ENCODE results near the gene NPLOC4.
A peak's percentile ranks its signal among the peaks of the same experiment; 100 is the strongest.
"Not testable (repeated sequence)": the region's sequence is repeated elsewhere in the genome, so short reads cannot be mapped to it uniquely, and the experiment has no call there.

Gene NPLOC4

DNA sequence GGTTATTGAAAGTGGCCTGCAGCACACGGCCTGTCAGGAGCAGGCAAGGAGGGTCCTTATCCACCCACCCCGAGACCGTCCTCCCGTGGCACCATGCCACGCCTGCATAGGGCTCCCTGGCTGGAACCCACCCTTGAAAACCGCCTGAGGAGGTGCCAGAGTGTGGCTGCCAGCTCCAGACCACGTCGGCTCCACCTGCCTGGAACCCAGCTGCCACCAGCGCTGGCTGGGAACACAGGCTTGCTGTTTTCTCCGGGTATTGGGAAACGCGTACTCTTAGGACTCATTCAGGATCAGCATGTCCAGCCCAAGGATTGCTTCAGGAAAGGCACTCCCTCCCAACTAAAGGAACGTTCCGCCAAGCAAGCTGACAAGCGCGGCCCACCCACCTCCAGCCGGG is 40.0 kb upstream of the NPLOC4 start:
- 93 to 95% methylated on average over 17 of the region's 17 CpGs for WGBS, 2 experiments
- peaks cover 14% of the 10 kb centered on the region for H3K36me3 ChIP-seq (ENCODE audit: control insufficient read depth, insufficient read depth, low read length)

DNA sequence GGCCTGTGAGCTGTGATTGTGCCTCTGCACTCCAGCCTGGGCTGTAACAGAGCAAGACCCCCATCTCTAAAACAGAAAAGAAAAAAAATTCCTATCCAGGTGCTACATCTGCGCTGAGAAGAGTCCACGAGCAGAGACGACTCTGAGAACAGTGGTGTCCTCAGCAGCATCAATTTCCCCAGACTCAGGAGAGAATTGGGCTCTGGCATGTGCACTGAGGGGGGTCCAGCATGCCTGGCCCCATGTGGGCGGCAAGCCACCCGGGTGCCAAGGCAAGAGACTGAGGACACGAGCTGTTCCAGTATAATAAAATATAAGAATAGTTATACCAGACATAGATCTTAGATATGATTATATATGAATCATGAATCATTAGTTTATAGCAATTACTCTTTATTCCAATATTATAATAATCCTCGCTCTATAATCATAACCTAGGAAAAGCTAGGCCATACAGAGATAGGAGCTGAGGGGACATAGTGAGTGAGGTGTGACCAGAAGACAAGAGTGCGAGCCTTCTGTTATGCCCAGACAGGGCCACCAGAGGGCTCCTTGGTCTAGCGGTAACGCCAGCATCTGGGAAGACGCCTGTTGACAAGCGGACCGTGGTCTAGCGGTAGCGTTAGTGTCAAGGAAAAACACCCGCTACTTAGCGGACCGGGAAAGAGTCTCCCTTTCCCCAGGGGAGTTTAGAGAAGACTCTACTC is 38.8 kb upstream of the NPLOC4 start:
- 40 to 41% methylated on average over 16 to 18 of the region's 18 CpGs for WGBS, 2 experiments

More for the DNA sequence above, 40.0 kb upstream of the NPLOC4 start:
- Histone ChIP-seq H3K27ac (ENCODE audit: insufficient read depth, low read depth, low read length, poor library complexity, severe bottlenecking) (no peak overlapping the region), H3K9me3 (ENCODE audit: control insufficient read depth, low read length) (no peaks in the 10 kb centered on the region), H3K4me3 (ENCODE audit: insufficient read depth, low read depth, low read length) (no peak overlapping the region), H3K4me1 (ENCODE audit: control insufficient read depth, insufficient read depth, low read length) (no peaks in the 10 kb centered on the region), H3K27me3 (ENCODE audit: control insufficient read depth, insufficient read depth, low read length, poor library complexity, severe bottlenecking) (no peaks in the 10 kb centered on the region)

DNA sequence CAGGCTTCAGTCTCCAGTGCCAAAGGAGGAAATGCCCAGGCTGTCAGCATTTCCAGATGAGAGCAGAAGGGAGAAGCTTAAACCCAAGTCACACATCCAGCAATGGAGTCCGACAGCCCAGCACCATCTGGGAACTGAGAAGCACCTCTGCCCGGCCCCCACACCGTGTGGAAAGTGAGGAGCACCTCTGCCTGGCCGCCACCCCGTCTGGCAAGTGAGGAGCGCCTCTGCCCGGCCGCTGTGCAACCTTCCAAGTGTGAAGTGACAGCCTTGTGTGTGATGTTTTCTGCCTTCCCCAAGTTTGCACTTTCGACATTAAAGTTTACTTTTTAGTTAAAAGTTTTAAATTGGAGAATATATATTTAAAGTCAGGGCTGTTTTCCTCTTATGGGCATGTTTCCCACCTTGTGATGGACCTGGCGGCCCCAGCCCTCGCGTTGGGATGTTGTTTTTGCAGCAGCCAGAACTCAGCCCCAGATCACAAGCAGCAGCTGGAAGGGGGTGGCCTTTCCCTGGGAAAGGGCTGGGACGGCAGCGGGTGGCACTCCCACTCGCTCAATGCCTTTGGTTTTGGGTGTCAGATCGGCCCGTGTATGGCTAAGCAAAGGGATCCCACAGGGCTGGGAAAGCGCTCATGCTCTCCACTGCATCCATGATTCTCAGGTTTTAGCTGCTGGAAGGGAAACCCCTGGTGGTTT is 36.8 kb upstream of the NPLOC4 start:
- Histone ChIP-seq H3K36me3 (ENCODE audit: control insufficient read depth, insufficient read depth, low read length) (peaks cover 41% of the 10 kb centered on the region), H3K27me3 (ENCODE audit: control insufficient read depth, insufficient read depth, low read length, poor library complexity, severe bottlenecking) (no peaks in the 10 kb centered on the region), H3K27ac (ENCODE audit: insufficient read depth, low read depth, low read length, poor library complexity, severe bottlenecking) (no peak overlapping the region), H3K9me3 (ENCODE audit: control insufficient read depth, low read length) (no peaks in the 10 kb centered on the region), H3K4me1 (ENCODE audit: control insufficient read depth, insufficient read depth, low read length) (no peaks in the 10 kb centered on the region), H3K4me3 (ENCODE audit: insufficient read depth, low read depth, low read length) (no peak overlapping the region)
- WGBS, 2 experiments = 94 to 95% methylated on average over 18 of the region's 18 CpGs

More for the DNA sequence above, 38.8 kb upstream of the NPLOC4 start:
- H3K27me3 ChIP-seq (ENCODE audit: control insufficient read depth, insufficient read depth, low read length, poor library complexity, severe bottlenecking); H3K27ac ChIP-seq (ENCODE audit: insufficient read depth, low read depth, low read length, poor library complexity, severe bottlenecking); H3K9me3 ChIP-seq (ENCODE audit: control insufficient read depth, low read length); H3K4me1 ChIP-seq (ENCODE audit: control insufficient read depth, insufficient read depth, low read length); H3K4me3 ChIP-seq (ENCODE audit: insufficient read depth, low read depth, low read length): not testable (repeated sequence)
- peaks cover 26% of the 10 kb centered on the region for H3K36me3 ChIP-seq (ENCODE audit: control insufficient read depth, insufficient read depth, low read length)

DNA sequence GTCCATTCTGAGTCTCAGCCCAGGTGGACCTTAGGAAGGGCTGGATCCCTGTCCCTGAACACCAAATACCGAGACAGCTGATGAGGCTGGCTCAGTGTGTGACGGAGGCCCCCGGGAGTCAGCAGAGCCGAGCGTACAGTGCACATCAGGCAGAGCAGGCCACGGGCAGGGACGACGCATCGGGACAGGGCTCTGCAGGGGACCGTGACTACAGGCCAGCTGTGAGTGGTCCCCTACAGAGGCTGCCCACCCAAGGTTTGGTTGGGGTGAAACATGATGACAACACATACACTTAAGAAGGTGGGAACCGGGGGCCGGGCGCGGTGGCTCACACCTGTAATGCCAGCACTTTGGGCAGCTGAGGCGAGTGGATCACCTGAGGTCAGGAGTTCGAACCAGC is 36.0 kb upstream of the NPLOC4 start:
- H3K27me3 ChIP-seq (ENCODE audit: control insufficient read depth, insufficient read depth, low read length, poor library complexity, severe bottlenecking) = no peaks in the 10 kb centered on the region

DNA sequence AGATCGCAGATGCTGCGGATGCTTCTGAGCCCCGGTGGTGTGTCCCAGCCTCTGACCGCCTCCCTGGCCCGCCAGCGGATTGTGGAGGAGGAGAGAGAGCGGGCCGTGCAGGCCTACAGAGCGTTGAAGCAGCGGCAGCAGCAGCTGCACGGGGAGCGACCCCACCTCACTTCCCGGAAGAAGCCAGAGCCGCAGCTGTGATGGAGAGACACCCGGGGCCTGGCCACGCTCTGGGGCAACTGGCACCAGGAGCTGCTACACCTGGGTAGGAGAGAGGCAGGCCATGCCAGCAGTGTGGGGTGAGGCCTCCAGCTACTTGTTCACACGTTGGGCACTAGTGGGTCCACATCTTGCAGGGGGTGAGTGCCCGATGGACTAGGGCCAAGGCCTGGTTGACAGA is 35.6 kb upstream of the NPLOC4 start:
- 94 to 98% methylated on average over 18 of the region's 18 CpGs for WGBS, 2 experiments
- no peak overlapping the region for H3K4me3 ChIP-seq (ENCODE audit: insufficient read depth, low read depth, low read length)
- H3K9me3 ChIP-seq (ENCODE audit: control insufficient read depth, low read length) = no peaks in the 10 kb centered on the region
- H3K4me1 ChIP-seq (ENCODE audit: control insufficient read depth, insufficient read depth, low read length) = peaks cover 3% of the 10 kb centered on the region
- H3K27ac ChIP-seq (ENCODE audit: insufficient read depth, low read depth, low read length, poor library complexity, severe bottlenecking) = no peak overlapping the region
- H3K36me3 ChIP-seq (ENCODE audit: control insufficient read depth, insufficient read depth, low read length) = peaks cover 41% of the 10 kb centered on the region
- no peaks in the 10 kb centered on the region for H3K27me3 ChIP-seq (ENCODE audit: control insufficient read depth, insufficient read depth, low read length, poor library complexity, severe bottlenecking)

More for the DNA sequence above, 36.0 kb upstream of the NPLOC4 start:
- no peak overlapping the region for H3K27ac ChIP-seq (ENCODE audit: insufficient read depth, low read depth, low read length, poor library complexity, severe bottlenecking)
- H3K4me3 ChIP-seq (ENCODE audit: insufficient read depth, low read depth, low read length) = no peak overlapping the region
- H3K9me3 ChIP-seq (ENCODE audit: control insufficient read depth, low read length) = no peaks in the 10 kb centered on the region
- no peaks in the 10 kb centered on the region for H3K4me1 ChIP-seq (ENCODE audit: control insufficient read depth, insufficient read depth, low read length)
- peaks cover 41% of the 10 kb centered on the region for H3K36me3 ChIP-seq (ENCODE audit: control insufficient read depth, insufficient read depth, low read length)
- WGBS, 2 experiments = 95 to 96% methylated on average over 16 of the region's 16 CpGs

DNA sequence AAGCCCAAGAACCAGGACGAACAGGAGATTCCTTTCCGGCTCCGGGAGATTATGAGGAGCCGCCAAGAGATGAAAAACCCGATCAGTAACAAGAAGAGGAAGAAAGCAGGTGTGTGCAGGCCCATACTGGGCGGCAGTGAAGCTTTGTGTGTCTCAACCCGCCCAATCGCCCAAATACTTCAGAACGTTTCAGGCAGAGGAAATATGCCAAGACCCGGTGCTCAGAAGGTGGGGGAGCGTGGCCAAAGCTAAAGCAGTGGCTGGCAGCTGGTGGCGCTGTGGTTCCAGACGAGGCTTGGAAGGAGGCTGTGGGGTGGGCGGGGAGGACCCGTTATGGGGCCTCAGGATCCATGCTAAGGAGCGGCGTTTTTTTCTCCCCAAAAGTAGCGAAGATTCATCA is 30.8 kb upstream of the NPLOC4 start:
- H3K27ac ChIP-seq (ENCODE audit: insufficient read depth, low read depth, low read length, poor library complexity, severe bottlenecking) = no peak overlapping the region
- peak overlapping the region; percentile 0 for H3K4me3 ChIP-seq (ENCODE audit: insufficient read depth, low read depth, low read length)
- peaks cover 5% of the 10 kb centered on the region for H3K4me1 ChIP-seq (ENCODE audit: control insufficient read depth, insufficient read depth, low read length)
- H3K9me3 ChIP-seq (ENCODE audit: control insufficient read depth, low read length) = no peaks in the 10 kb centered on the region
- WGBS, 2 experiments = 91 to 92% methylated on average over 18 of the region's 18 CpGs
- peaks cover 35% of the 10 kb centered on the region for H3K36me3 ChIP-seq (ENCODE audit: control insufficient read depth, insufficient read depth, low read length)
- no peaks in the 10 kb centered on the region for H3K27me3 ChIP-seq (ENCODE audit: control insufficient read depth, insufficient read depth, low read length, poor library complexity, severe bottlenecking)

DNA sequence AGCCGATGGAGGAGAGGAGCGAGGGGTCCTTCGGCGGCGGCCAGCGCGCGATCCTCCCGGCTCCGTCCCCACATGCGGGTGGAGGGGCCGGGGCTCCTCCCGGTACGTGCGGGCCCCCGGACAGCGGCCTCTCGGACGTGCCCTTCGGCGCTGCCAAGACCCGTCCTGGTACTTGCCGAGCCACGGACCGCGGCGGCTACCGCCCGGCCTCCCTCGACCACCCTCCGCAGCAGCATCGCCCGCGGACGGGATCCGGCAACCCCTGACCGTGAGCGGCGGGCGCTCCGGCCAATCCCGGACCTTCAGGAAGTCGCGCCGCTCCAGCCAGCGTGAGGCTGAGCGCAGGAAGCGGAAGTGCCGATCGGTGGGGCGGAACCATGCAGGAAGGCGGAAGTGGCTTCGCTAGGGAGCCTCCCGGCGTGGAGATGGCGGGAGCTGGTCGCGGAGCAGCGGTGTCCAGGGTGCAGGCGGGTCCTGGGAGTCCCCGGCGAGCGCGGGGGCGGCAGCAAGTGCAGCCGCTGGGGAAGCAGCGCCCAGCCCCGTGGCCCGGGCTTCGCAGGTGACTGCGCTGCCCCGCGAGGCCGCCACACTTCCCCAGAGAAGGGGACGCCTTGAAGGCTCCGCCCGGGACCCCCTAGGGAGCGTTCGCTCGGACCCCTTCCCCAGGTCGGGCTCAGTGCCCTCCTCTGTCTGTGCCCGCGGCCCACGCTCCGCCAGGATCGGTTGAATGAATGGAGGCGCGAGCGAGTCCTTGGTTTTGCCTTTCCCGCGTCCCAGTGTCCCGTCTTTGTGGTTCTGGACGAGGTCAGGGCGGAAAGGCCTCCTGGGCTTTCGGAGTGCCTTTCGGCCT is 29.7 kb upstream of the NPLOC4 start, which contains the start of the genes CCDC137 and OXLD1:
TSS of gene CCDC137 (plus strand) at position 396 of the 850 bp plus-strand sequence. CDS start at position 426, 30 bp downstream.
TSS of gene OXLD1 (minus strand) at position 264 of the 850 bp plus-strand sequence. CDS start at position 236, 28 bp downstream.
- Histone ChIP-seq H3K36me3 (ENCODE audit: control insufficient read depth, insufficient read depth, low read length) (peaks cover 24% of the 10 kb centered on the region), H3K27ac (ENCODE audit: insufficient read depth, low read depth, low read length, poor library complexity, severe bottlenecking) (peak within 1 kb of the TSS; percentile 50)
- WGBS, 2 experiments = 0 to 1% methylated on average over 96 of the region's 96 CpGs

DNA sequence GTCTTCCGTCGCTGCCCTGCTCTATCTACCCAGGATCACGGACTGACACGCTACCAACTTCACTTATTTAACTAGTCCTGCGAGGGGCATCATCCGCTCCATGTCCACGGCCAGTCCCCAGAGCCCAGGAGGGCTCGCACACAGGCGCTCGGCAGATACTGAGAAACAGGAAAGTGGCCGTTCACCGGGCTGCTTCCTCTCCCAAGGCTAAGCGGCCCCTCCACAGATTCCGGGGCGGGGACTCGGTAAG is 29.1 kb upstream of the NPLOC4 start:
- H3K4me1 ChIP-seq (ENCODE audit: control insufficient read depth, insufficient read depth, low read length) = peaks cover 5% of the 10 kb centered on the region
- H3K27me3 ChIP-seq (ENCODE audit: control insufficient read depth, insufficient read depth, low read length, poor library complexity, severe bottlenecking) = no peaks in the 10 kb centered on the region
- H3K36me3 ChIP-seq (ENCODE audit: control insufficient read depth, insufficient read depth, low read length) = peaks cover 19% of the 10 kb centered on the region
- H3K4me3 ChIP-seq (ENCODE audit: insufficient read depth, low read depth, low read length) = peak overlapping the region; percentile 97
- WGBS, 2 experiments = 2 to 3% methylated on average over 16 of the region's 16 CpGs
- peak overlapping the region; percentile 40 for H3K27ac ChIP-seq (ENCODE audit: insufficient read depth, low read depth, low read length, poor library complexity, severe bottlenecking)
- no peaks in the 10 kb centered on the region for H3K9me3 ChIP-seq (ENCODE audit: control insufficient read depth, low read length)

More for the DNA sequence above, 29.7 kb upstream of the NPLOC4 start, which contains the start of the genes CCDC137 and OXLD1:
- Histone ChIP-seq H3K9me3 (ENCODE audit: control insufficient read depth, low read length) (no peaks in the 10 kb centered on the region), H3K4me1 (ENCODE audit: control insufficient read depth, insufficient read depth, low read length) (peaks cover 5% of the 10 kb centered on the region), H3K4me3 (ENCODE audit: insufficient read depth, low read depth, low read length) (peak within 1 kb of the TSS; percentile 97), H3K27me3 (ENCODE audit: control insufficient read depth, insufficient read depth, low read length, poor library complexity, severe bottlenecking) (no peaks in the 10 kb centered on the region)

DNA sequence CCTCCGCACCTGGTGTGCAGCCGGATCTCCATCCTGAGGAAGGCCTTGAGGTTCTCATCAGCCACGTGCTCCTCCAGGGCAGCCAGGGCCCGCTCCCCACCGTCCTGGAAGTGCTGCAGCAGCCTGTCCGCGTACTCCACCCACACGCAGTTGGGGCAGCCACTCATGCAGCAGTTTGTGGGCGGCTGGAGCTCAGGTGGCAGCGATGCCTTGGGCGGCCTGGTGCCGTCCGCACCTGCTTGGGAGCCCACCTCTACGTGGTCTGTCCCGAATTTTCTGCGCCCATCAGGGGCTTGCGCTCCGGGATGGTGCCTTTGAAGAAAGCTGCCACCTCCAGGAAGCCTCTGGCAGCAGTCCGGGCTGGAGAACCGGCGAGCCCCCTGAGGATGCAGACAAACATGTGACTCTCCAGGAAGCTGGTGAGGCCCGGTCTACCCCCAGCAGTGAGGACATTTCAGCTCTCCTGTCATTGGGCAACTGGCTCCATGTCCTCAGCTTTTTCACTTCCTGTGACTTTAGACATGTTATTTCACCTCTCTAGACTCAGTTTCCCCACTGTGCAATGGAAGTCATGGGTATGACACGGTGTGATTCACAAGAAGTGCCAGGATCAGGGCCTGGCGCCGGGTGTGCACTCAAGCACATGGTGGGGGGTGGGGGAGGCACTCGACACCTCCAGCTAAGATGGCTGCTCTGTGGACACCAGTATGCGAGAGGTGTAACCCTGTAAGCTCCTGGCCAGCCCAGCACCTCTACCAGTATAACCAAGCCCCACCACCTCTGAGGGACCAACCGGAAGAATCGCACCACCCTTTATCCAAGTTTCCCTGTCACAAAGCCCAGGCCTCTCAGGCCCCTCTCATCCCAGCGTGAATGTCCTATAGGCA is 28.5 kb upstream of the NPLOC4 start:
- no peaks in the 10 kb centered on the region for H3K9me3 ChIP-seq (ENCODE audit: control insufficient read depth, low read length)
- H3K27ac ChIP-seq (ENCODE audit: insufficient read depth, low read depth, low read length, poor library complexity, severe bottlenecking) = no peak overlapping the region
- peak overlapping the region; percentile 97 for H3K4me3 ChIP-seq (ENCODE audit: insufficient read depth, low read depth, low read length)
- peaks cover 14% of the 10 kb centered on the region for H3K36me3 ChIP-seq (ENCODE audit: control insufficient read depth, insufficient read depth, low read length)
- peaks cover 5% of the 10 kb centered on the region for H3K4me1 ChIP-seq (ENCODE audit: control insufficient read depth, insufficient read depth, low read length)
- no peaks in the 10 kb centered on the region for H3K27me3 ChIP-seq (ENCODE audit: control insufficient read depth, insufficient read depth, low read length, poor library complexity, severe bottlenecking)
- 76 to 78% methylated on average over 30 of the region's 30 CpGs for WGBS, 2 experiments

All from ectodermal cell (in vitro differentiated cells).